Measurements from ENCODE around the gene KIAA1217.
"Not testable (repeated sequence)": the region's sequence is repeated elsewhere in the genome, so short reads cannot be mapped to it uniquely, and the experiment has no call there.

The KIAA1217 gene

DNA sequence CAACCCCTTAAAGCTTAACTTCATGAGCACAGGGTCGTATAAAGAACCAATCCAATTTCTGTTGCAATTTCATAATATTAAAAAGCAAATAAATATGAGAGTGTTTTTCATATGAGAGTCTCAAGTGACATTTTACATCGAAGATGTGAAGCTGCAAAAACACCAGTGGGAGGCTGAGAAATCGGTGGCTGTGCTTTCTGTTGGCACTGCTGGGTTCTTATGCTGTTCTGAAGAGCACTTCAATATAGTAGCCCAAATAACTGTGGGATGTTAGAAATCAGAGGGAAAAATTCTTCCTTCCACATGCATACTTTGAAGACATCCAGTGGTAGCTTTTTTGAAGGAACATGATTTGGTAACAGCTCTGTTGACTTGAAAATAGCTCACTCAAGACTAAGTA, 269.0 kb downstream of the KIAA1217 start:
- no peak for DNase-seq (ENCODE audit: low spot score)
- TF ChIP-seq, protein P1, sequence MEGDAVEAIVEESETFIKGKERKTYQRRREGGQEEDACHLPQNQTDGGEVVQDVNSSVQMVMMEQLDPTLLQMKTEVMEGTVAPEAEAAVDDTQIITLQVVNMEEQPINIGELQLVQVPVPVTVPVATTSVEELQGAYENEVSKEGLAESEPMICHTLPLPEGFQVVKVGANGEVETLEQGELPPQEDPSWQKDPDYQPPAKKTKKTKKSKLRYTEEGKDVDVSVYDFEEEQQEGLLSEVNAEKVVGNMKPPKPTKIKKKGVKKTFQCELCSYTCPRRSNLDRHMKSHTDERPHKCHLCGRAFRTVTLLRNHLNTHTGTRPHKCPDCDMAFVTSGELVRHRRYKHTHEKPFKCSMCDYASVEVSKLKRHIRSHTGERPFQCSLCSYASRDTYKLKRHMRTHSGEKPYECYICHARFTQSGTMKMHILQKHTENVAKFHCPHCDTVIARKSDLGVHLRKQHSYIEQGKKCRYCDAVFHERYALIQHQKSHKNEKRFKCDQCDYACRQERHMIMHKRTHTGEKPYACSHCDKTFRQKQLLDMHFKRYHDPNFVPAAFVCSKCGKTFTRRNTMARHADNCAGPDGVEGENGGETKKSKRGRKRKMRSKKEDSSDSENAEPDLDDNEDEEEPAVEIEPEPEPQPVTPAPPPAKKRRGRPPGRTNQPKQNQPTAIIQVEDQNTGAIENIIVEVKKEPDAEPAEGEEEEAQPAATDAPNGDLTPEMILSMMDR (IDR thresholded peaks at IDR 0.05; ENCODE audit: extremely low read depth, missing control alignments), result no peak

DNA sequence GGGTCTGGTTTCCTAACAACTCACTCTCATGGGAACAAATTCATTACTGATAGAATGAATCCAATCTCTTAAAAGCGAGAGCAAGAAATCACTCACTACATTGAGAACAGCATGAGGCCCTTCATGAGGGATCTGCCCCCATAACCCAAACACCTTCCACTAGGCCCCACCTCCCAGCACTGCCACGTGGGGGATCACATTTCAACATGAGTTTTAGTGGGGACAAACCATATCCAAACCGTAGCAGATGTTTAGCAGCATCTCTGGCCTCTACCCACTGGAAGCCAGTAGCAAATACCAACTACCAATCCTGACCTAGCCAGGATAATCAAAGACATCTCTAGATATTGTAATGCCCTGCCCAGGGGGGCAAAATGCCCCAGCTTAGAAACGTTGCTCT, 270.9 kb downstream of the KIAA1217 start:
- no peak for DNase-seq (ENCODE audit: low spot score)
- TF ChIP-seq, protein P1 (IDR thresholded peaks at IDR 0.05; ENCODE audit: extremely low read depth, missing control alignments), result no peak

DNA sequence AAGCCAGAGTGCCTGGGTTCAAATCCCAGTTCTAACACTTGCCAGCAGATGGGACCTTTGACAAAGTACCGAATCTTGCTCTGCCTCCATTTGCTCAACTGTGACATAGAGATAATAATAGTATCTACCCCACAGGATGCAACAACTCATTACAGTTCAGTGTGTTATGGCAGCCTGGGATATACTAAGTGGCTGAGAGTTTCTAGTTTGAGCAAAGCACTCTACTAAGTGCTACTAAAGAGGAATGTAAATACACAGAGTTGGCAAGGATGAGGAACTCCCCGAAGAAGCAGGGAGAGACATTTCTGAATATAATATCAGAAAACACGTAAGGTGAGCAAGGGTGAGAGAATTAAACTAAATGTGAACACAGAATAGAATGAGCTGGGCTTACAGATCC, 271.5 kb downstream of the KIAA1217 start:
- TF ChIP-seq, protein P1 (IDR thresholded peaks at IDR 0.05; ENCODE audit: extremely low read depth, missing control alignments), result no peak
- no peak for DNase-seq (ENCODE audit: low spot score)

DNA sequence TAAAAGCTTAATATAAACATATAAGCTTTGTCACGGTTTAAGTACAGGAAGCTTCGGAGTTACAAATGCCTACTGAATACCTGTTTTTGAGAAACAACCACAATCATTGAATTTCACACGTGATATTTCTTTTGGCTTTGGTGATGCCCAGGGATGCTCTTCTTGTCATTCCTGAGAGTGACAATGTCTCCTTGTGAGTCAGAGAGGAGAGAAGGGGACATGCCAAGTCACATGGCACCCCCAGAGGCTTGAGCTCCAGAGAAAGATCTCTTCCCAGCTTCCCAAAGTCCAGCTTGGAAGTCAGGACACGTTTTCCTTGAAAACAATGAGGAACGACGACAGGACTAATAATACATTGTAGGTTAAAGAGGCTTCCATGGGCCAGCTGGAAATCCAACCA, 272.3 kb downstream of the KIAA1217 start:
- no peak for DNase-seq (ENCODE audit: low spot score)
- TF ChIP-seq, protein P1 (IDR thresholded peaks at IDR 0.05; ENCODE audit: extremely low read depth, missing control alignments), result no peak

DNA sequence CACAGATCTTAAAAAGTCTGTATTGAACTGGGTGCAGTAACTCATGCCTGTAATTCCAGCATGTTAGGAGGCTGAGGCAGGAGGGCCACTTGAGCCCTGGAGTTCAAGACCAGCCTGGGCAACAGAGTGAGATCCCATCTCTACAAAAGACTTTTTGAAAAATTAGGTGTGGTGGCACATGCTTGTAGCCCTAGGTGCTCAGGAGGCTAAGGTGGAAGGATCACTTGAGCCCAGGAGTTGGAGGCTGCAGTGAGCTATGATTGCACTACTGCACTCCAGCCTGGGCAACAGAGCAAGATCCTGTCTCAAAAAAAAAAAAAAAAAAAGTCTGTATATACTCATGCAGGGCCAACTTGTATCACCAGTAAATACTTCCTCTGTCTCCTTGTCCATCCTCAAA, 273.8 kb downstream of the KIAA1217 start:
- not testable (repeated sequence) for DNase-seq (ENCODE audit: low spot score)

DNA sequence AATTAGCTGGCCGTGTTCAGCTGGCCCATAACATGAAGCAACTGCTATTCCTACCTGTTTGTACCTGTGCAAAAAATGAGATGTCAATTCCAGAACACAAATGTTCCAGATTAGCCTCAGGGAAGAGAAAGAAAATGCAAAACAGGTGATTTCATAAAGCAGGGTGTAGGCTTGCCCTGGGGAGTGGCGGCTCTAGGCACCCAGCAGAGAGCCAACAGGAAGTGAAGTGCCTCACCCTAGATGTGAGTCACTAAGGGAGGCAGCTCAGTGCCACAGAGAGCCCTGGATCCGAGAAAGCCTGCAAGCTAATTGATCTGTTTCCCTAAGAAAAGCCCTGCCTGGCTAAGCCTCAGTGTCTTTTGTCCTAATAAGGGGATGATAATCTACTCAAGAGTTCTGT, 274.8 kb downstream of the KIAA1217 start:
- TF ChIP-seq, protein P1 (IDR thresholded peaks at IDR 0.05; ENCODE audit: extremely low read depth, missing control alignments), result no peak
- DNase-seq (ENCODE audit: low spot score), result no peak

DNA sequence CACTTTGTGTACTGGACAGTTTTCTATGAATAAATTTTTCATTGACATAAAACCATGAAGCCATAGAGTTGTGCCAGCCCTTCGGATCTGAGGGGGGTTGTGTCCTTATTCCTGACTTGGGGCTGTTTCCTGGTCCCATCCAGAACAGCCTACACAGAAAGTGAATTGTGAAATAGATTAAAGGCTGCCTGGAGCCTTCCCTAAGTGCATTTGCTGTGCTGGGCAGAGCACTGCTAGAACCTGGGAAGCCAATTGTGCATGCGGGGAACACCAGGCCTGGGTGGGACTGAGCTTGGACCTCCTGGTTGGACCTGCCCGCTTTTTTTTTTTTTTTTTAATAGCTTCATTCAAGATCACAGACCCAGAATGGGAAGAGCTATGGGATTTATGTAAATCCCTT, 275.8 kb downstream of the KIAA1217 start:
- DNase-seq (ENCODE audit: low spot score), result no peak
- TF ChIP-seq, protein P1 (IDR thresholded peaks at IDR 0.05; ENCODE audit: extremely low read depth, missing control alignments), result no peak

DNA sequence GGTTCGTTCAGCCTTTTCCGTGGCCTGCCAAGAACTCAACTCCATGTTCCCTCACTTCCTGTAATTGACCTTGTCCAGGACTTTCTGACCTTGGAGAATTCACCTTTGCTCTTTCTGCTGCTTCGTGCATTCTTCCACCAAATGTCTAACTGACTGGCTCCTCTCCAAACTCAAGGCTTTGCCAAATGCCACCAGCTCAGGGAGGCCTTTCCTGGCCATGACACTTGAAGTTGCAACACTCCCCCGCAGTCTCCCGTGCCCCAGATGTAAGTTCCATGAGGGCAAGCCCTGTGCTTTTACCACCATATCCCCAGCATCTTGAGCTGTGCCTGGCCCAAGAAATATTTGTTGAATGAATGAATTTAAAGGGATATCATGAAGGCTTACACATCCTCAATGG, 276.4 kb downstream of the KIAA1217 start:
- TF ChIP-seq, protein P1 (IDR thresholded peaks at IDR 0.05; ENCODE audit: extremely low read depth, missing control alignments), result no peak
- no peak for DNase-seq (ENCODE audit: low spot score)

Data from GM20000 (cell line).